Measurements from ENCODE around the gene ZFAND3.

The ZFAND3 gene, protein sequence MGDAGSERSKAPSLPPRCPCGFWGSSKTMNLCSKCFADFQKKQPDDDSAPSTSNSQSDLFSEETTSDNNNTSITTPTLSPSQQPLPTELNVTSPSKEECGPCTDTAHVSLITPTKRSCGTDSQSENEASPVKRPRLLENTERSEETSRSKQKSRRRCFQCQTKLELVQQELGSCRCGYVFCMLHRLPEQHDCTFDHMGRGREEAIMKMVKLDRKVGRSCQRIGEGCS

DNA sequence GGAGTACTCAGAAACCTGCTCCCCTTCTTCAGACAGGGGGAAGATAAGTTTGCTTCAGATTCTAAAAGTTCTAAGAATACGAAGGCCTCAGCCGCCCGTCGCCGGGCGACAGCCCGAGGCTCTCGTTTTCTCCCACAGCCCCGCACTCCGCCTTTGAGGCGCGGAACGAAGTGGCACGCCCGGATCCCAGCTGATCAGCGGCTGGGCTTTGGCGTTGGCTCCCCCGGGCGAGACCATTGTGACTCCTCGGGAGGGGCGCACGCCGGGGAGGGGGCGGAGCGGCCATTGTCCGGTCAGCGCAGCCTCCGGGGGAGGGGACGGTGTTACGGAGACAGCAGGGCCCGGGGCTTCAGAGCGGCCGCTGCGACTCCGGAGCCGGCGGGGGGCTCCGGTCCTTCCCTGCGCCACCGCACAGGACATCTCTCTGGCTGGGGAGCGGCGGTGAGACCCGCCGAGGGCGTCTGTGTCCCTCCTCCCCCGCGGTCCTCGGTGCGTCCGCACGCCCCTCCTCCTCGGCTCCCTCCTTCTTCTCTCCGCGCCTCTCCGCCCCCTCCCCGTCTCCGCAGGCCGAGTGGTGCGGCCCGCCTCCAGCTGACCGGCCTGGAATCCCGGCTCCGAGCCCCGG, at the start of gene ZFAND3:
ZFAND3 (plus strand) TSS at position 551 of the 625 bp plus-strand sequence. CDS start 219 bp downstream, outside the sequence.
- DNase-seq: peak; percentile 84

- no peak for DNase-seq
These were observed 45.4 kb upstream of the ZFAND3 start for GRCh38 chr6:37774028-37774680.

GRCh38 chr6:37776566-37776965, 43.0 kb upstream of the ZFAND3 start:
- no peak for DNase-seq

DNA sequence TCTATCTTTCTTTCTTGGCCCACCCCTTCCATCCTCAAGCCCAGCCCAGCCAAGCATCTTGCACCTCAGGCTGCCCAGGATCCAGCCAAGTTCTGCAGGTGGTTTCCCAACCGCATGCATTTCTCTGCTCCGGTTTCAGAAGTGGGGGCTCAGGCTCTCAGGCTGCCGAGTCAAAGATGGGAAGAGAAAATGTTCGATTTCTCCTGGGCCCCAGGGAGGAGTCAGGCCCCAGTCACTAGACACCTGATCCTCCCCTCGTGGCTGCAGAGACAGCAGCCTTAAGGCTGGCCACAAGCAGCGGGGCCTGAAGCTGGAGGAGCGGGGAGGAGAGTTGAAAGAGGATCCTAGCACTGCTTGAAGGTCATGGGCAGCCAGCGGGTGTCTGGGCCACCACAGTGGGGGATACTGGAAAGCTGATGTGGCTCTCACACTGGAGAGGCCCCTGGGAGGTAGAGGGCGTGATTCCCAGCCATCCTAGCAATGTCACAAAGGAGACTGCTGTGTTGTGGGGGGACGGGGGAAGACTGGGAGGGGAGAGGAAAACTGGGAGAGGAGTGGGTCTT, 42.2 kb upstream of the ZFAND3 start:
- no peak for DNase-seq

GRCh38 chr6:37779111-37779800, 40.3 kb upstream of the ZFAND3 start:
- no peak for DNase-seq

DNA sequence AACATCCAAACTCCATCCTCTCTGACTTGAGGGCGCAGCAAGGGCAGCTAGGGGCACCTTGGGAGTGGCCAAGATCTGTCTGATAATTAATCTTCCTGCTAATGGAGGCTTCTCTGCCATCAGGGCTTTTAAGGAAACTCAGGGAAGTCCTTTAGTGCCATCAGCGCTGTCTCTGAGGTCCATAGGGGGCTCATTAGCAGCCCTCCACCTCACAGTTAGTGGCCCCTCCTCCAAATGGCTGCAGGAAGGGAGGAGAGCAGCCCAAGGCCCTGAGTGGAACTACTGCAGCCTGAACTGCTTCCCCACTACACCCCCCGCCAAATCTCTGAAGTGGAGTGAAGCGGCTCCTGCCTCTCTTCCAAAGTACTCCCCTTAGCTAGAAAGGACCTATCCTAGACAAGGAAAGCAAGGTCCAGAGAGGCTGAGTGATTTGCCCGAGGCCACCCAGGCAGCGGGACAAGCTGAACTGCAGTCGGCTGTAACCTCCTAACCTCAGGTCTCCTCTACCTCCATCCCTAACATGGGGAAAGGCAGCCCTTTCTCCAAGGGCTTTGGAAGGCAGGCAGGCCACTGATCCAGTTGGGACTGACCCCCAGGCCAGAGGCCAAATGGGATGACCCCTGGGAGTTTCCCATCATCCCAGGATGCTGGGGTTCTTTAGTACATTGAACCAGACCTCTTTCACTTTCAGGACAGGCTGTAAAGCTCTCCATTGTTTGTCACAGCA, 39.5 kb upstream of the ZFAND3 start:
- no peak for DNase-seq

DNA sequence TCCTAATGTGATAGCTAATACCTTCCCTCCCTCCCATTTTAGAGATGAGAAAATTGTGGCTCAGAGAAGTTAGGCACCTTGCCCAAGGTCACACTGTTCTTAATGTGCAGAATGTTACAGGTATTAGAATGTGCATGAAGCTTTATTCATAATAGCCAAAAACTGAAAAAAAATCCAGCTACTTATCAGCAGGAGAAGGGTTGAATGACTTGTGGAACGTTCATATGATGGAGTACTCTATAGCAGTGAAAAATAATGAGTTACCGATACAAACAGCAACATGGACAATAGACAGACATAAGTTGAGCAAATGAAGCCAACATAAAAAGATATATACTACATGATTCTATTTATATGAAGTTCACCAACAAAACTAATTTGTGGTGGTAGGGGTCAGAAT, 37.7 kb upstream of the ZFAND3 start:
- no peak for DNase-seq

- DNase-seq: no peak
These were observed 36.3 kb upstream of the ZFAND3 start for GRCh38 chr6:37783025-37783855.

DNA sequence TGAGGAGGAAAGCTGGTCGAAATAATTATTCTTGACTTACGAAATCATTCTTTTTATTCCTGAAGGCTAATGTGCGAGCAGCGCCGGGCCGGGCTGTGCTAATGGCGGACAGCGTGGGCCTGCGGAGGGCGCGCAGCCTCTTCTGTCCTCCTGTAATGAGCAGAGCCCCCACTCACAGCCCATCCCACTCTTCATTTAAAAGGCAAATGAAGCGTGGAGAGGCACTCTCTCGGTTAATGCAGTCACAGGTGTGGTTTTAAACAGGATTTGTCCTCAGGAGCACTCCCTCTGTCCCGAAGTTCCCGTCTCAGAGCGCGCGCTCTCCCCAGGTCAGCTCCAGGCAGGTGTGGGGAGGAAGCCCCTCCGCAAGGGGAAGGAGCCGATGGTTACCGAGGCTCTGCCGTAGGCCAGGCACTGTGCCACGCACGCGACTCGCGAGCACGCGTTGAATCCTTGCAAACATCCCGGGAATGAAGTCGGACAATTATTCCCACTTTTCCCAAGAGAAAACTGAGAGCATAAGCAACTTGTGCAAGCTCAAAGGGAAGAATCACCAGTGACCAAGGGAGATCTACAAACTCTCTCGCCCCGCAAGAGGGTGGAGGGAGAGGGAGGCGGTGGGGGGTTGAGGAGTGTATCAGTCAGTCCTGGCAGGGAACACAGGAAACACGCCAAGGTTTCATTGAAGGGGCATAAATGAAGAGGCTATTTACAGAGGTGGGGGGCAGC, 35.5 kb upstream of the ZFAND3 start:
- DNase-seq: no peak

DNA sequence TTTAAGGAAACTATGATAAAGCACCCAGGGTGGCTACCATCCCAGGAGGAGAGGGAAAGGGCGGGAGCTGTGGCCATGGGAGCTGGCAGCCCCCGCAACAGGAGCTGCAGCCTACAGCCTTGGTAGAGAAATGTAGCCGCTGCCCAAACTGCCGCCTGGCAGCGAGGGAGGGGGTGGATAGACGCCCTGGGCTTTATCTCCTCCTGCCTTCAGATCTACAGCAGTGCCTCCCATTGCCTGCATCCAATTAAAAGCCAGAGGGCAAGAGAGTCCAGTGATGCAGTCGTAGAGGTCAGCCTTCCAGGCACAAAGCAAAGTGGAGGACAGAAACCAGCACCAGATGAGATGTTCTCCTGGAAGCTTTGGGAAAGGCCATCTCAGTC, 35.0 kb upstream of the ZFAND3 start:
- no peak for DNase-seq

DNA sequence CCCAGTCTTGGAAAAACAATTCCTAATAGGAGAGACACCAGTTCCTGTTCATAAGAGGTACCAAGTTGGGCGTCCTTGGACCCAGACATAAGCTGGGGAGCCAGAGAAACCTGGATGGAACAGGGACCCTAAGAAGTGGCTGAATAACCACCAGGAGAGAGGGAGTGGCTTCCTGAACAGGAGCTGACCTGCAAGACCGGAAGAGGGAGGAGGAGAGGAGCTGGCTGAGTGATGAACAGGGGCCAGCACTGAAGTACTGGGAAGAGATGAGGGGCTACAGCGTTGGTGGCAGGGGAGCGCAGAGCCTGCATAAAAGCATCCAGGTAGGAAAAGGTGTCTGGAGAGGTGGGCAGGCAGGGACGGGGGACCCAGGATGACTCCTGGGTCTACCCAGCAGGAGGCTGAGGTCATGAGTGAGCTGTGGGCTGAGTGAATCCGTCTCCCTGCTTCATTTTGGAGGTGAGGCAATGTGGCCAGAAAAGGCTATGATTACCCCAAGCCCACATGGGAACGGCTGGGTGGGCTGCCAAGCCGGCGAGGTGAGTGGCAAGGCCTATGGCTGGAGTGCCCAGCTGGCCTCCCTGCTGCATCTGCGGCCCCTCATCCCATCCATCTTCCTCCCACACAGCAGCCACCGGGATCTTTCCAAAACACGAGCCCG, 34.4 kb upstream of the ZFAND3 start:
- DNase-seq: no peak

DNA sequence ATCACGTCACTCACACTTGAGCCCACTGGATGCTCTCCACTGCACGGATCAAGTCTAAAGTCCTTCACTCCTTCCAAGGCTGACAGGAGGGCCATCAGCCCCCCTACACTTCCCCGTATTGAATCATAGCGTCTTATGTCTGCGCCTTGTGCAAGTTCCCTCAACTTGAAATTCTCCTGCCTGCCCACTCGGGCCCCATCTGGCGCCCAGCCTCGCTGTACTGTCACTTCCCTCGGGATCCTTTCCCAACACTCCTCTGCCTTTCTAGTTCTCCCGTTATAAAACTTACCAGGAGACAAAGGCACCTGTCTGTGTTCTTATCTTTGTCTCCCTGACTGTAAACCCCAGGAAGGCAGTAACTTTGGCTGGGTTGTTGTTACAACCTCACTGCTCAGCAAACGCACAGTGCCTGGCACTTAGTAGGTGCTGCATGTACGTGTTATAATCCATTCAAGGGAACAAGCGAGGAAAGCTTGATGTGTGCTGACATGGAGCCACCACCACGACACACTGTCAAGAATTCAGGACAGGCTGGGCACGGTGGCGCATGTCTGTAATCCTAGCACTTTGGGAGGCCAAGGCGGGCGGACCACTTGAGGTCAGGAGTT, 33.8 kb upstream of the ZFAND3 start:
- DNase-seq: no peak

GRCh38 chr6:37787216-37787615, 32.3 kb upstream of the ZFAND3 start:
- no peak for DNase-seq

GRCh38 chr6:37788259-37788658, 31.3 kb upstream of the ZFAND3 start:
- DNase-seq: no peak

GRCh38 chr6:37791156-37791919, 28.2 kb upstream of the ZFAND3 start:
- DNase-seq: peak; percentile 74

DNA sequence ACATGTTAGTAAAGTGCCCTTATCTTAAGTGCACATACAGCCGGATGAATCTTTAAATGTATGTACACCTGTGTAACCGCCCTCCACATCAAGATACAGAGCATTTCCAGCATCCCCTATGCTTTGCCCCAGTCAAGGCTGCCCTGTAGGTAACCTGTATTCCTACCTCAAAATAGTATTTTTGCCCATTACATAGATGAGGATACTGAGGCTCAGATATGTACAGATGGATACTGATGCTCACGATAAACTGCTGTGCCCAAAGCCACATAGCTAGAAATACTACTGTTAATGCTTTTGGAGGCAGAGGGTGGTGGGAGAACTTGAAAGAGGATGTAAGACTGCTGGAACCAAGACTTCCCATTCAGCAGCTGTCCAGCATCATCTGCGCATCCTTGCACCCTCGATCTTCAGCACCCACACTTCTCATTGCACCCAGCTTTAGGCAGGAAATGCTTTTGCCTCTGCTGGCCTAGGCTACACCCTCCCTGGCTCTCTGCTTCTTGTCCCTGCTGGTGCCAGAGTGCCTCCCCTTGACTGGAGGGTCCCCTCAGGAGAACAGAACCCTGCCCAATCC, 27.0 kb upstream of the ZFAND3 start:
- no peak for DNase-seq

DNA sequence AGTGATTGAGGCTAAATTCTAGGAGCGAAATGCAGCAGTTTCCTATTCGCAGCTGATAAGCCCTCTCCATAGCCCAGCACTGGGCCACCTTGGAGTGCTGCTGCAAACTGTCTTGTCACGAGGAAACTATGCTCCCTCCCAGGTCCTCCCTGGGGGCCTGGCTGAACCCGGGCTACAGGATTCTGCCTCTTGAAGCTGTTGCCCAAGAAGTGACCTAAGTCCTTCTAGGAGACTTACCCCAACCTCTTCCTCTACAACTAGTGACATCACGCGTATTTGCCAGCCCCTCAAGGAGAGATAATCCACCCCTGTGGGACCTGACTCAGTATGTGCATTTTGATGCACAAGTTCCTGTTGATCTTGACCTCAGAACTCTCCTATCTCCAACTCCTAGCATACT, 26.5 kb upstream of the ZFAND3 start:
- DNase-seq: no peak

- DNase-seq: no peak
These were observed 24.7 kb upstream of the ZFAND3 start for GRCh38 chr6:37794825-37795224.
